GM18909 (cell line): ENCODE measurements around the gene DLX3.

Experiments used
- ATAC-seq: cut with Tn5 transposase; IDR thresholded peaks from one replicate; pipeline ENCODE4 v1.9.1; 2021; ENCODE audit warnings: mild to moderate bottlenecking; ENCODE audit not compliant: unreplicated experiment, poor library complexity

The DLX3 gene

GRCh38 chr17:50026046-50026675, 31.1 kb upstream of the DLX3 start:
- no peak for ATAC-seq

DNA sequence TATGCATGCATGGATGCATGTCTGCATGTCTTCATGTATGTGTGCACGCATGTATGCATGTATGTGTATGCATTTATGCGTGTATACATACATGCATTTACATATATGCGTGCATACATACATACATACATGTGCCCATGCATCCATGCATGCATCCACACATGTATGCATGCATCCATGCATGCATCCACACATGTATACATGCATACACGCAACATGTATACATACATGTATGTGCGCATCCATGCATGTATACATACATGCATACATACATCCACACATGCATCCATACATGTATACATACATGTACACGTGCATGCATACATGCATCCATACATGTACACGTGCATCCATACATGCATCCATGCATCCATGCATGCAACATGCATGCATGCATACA, 29.8 kb upstream of the DLX3 start:
- ATAC-seq = no peak

- no peak for ATAC-seq
These were observed 28.5 kb upstream of the DLX3 start for GRCh38 chr17:50023520-50023919.

DNA sequence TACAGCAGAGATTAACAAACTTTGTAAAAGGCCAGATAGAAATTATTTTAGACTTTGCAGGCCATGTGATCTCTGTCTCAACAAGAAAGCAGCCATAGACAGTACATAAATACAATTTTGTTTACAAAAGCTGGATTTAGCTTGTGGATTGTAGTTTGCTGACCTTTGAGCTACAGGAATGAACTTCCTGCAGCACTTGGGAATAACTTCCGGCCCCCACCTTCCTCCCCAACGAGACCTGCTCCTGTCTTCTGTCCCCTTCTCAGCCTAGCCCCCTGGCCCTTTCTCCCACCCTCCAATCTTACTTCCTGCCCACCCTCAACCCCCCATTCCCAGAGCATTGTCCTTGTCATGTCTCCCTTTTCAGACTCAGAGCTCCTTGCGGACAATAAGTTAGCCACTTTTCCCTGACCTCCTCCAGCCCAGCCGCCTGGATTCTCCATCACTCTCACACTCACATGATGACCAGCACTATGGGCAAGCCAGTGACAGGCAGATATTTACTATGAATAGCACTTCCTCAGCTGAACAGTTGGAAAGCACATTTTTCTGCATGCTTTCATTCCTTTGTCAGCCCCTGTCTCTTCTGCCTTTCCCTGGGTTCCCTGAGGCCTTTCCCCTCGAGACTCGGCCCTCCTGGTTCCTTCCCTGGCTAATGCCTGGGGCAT, 27.6 kb upstream of the DLX3 start:
- no peak for ATAC-seq

GRCh38 chr17:50021681-50022370, 26.8 kb upstream of the DLX3 start:
- no peak for ATAC-seq

GRCh38 chr17:50020841-50021599, 26.0 kb upstream of the DLX3 start:
- no peak for ATAC-seq

GRCh38 chr17:50018909-50019308, 23.9 kb upstream of the DLX3 start:
- ATAC-seq = no peak

- ATAC-seq = no peak
These were observed 20.1 kb upstream of the DLX3 start for GRCh38 chr17:50015146-50015545.

DNA sequence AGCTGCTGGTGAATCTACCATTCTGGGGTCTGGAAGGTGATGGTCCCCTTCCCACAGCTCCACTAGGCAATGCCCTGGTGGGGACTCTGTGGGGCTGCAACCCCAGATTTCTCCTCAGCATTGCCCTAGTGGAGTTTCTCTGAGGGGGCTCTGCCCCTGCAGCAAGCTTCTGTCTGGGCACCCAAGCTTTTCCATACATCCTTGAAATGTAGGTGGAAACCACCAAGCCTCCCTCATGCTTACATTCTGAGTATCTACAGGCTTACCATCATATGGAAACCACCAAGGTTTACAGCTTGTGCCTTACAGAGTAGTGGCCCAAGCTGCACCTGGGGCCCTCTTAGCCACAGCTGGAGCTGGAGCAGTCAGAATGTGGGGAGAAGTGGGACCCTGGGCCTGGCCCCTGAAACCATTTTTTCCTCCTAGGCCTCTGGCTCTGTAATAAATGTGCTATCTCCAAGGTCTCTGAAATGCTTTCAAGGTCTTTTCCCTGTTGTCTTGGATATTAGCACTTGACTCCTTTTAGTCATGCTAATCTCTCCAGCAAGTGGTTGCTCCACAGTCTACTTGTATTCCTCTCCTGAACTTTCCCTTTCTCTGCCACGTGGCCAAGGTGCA, 19.6 kb upstream of the DLX3 start:
- no peak for ATAC-seq

DNA sequence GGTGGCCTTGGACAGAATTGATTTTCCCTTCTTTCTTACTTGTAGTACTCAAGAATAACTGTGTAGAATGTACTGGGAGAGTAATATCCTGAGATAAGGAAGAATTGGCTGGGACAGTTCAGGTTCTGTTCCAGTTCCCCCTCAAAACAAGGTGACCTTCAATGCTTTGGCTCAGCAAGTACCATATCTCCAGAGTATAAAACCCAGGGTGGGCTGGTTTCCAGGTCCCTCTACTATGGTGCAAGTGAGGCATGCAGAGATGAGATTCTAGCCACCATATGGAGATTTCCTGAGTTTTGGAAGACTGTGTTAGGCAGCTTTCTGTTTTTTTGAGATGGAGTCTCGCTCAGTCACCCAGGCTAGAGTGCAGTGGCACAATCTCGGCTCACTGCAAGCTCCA, 18.1 kb upstream of the DLX3 start:
- ATAC-seq = no peak

DNA sequence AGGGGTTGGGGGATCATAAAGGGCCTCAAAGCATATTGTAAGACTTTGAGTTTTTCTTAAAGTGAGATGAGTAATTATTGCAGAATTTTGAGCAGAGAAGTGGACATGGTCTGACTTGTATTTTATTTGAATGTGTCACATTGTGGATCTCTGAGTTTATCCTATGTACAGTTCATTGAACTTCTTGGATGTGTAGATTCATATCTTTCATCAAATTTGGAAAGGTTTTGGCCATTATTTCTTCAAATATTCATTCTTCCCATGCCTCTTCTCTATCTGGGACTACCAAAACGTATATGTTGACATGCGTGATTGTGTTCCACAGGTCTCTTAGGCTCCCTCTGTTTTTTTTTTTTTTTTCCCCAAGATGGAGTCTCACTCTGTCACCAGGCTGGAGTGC, 14.3 kb upstream of the DLX3 start:
- no peak for ATAC-seq

DNA sequence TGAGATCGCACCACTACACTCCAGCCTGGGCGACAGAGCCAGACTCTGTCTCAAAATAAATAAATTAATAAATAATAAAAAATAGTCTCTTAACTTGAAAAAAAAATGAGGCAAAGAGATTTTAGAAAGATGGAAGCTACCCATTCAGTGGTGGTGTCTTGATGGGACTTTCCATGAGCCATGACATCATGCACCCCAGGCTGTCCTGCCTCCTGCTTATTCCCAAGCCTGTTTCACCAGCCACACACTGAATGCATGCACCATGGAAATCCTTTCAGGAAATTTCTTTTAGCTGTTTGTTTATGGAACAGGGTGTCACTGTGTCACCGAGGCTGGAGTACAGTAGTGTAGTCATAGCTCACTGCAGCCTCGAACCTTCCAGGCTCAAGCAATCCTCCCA, 8.9 kb upstream of the DLX3 start:
- ATAC-seq = no peak

DNA sequence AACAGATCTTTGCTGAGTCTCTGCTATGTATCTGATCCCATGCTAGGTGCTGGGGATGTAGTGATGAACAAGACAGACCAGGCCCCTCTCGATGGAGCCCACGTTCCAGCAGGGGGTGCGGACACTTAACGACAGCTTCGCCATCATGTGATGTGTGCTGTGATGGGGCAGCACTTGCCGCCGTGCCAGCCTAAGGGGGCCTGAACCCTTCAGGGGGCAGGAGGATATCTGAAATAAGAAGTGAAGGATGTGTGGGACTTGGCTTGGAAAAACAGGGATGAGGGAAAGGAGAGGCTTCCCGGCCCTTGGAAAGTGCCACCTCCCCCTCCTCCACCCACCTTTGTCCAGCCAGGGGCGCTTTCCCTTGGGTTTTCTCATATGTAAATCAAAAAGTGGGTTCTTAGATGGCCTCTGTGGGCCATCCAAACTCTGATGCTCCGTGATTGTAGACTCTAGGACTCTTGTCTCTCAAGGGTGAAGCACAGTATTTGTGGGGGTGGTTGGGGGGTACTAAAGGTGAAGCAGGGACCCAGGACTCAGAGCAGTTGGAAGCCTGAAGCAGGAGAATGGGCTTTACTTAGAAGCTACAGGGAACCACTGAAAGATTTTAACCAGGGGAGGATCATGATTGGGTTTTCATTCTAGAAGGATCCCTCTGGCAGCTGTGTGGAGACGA, 4.0 kb upstream of the DLX3 start:
- no peak for ATAC-seq

DNA sequence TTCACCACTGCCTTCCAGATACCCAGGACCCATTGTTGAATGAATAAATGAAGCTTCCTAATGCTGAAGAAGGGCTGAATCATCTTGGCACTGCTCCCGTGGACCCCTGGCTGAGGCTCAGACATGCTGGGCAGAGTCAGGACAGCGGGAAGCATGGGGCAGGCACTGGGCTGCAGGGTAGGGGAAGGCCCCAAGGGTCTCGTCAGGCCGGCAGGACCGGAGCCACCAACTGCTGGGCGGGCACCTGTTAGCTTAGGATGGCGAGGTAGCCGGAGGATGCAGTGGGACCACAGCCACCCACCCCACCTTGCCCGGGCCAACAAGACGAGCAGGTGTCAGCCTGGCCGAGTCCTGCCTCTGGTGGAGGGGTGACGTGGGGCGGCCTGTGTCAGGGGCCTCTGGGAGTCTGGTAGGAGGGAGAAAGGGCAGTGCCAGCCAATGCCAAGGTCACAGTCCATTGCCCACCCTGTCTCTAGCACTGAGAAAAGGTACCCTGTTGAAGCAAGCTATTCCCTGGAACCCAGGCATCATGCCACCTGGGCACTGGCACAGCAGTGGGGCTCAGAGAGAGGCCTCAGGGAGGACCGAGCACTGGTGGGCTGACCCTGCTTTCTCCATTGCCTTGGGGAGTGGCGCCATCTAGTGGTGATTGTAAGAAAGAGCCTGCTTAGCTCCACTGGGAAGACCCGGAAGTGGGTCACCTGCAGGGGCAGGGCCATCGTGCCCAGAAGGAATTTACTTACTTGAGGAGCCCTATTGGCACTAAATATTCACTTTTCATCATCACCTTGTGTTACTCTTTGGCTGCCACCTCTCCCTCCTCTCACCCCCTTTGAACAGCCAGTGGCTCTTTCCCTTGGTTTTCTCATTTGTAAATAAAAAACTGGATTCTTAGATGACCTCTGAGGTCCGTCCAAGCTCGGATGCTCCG, 3.0 kb upstream of the DLX3 start:
- ATAC-seq = no peak

GRCh38 chr17:49997301-49997650, 2.3 kb upstream of the DLX3 start:
- no peak for ATAC-seq

GRCh38 chr17:49996495-49997300, 1.7 kb upstream of the DLX3 start:
- no peak for ATAC-seq

DNA sequence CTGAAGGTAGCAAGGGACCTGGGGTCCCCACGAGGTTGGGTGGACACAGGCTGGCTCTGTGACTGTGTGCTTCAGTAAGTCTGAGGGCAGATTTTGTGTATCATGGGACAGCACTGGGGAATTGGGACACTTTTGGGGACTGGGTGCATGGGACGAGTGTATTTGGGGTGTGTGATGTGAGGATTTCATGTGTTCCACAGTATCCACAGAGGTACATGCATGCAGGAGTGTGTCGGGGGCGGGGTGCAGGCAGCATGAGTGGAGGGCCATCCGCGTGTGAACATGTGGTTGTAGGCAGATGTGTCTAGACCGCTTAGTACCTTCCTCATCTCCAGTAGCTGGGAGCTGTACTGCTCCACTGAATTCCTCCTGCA, 1.1 kb upstream of the DLX3 start:
- ATAC-seq = no peak
